ENCODE measurements around the gene SMPD1. TPM values are rescaled to one million over a fixed set of nuclear protein-coding genes. Genes with fewer than 3 reads are reported as not detected.
A peak's percentile ranks its signal among the peaks of the same experiment; 100 is the strongest.
"Not testable (repeated sequence)": the region's sequence is repeated elsewhere in the genome, so short reads cannot be mapped to it uniquely, and the experiment has no call there.

The SMPD1 gene
- total RNA-seq, 4 donors from 2014 or later, result 19.2 to 56.1 (median 42.4) TPM

GRCh38 chr11:6391537-6392134 lies 1.4 kb downstream of the SMPD1 start:
- in situ Hi-C loops (cut with MboI; ENCODE audit: low sequenced_read_pairs in 4 of 4), result no loop called here
- no peak for DNase-seq
- H3K27me3 ChIP-seq, result no peaks in the 10 kb centered on the region
- TF ChIP-seq POLR2A (IDR thresholded peaks at IDR 0.05) (no peak), CTCF (IDR thresholded peaks at IDR 0.05 in 4 of 5, conservative IDR thresholded peaks at IDR 0.05 in 1 of 5) (no peak)
- H3K4me3 ChIP-seq, result peak overlapping the region in 2 of 4 donors; percentile 91 to 92
- H3K9me3 ChIP-seq, result no peaks in the 10 kb centered on the region
- no peak for ATAC-seq
- peak overlapping the region; percentile 90 to 97 (median 92) for H3K27ac ChIP-seq
- H3K36me3 ChIP-seq, result peaks cover 0 to 33% of the 10 kb centered on the region in 2 donors
- peaks cover 16 to 17% of the 10 kb centered on the region in 2 donors for H3K4me1 ChIP-seq
- intact Hi-C loops (cut with DNase I; ENCODE audit: low total_unique reads), result loop anchor here (2.0 to 10.0 kb wide), 4 partner anchors 81 to 603 kb away; partner anchors contain the start of genes ILK, RRP8, TPP1 and TRIM3

DNA sequence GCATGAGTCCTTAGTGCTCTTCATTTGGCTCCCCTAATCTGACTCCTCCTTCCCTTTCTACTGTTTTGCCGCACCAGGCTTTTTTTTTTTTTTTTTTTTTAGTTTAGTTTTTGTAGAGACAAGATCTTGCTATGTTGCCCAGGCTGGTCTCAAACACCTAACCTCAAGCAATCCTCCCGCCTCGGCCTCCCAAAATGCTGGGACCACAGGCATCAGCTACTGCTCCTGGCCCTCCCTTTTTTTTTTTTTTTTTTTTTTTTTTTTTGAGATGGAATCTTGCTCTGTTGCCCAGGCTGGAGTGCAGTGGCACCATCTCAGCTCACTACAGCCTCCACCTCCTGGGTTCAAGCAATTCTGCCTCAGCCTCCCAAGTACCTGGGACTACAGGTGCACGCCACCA lies 2.0 kb downstream of the SMPD1 start:
- in situ Hi-C loops (cut with MboI; ENCODE audit: low sequenced_read_pairs in 4 of 4); H3K9me3 ChIP-seq; H3K4me3 ChIP-seq; DNase-seq; H3K27me3 ChIP-seq; ATAC-seq: not testable (repeated sequence)
- intact Hi-C loops (cut with DNase I; ENCODE audit: low total_unique reads), result loop anchor here (5.0 to 10.0 kb wide), 3 partner anchors 210 to 603 kb away; partner anchors contain the start of genes ILK, RRP8 and TPP1
- Histone ChIP-seq H3K27ac (peak overlapping the region in 3 of 4 donors; percentile 90 to 97 (median 91)), H3K36me3 (peaks cover 0 to 33% of the 10 kb centered on the region in 2 donors), H3K4me1 (peaks cover 16 to 17% of the 10 kb centered on the region in 2 donors)

GRCh38 chr11:6393989-6394670 lies 3.9 kb downstream of the SMPD1 start:
- ATAC-seq (no peak), DNase-seq (no peak)
- in situ Hi-C loops (cut with MboI; ENCODE audit: low sequenced_read_pairs in 4 of 4) (no loop called here), intact Hi-C loops (cut with DNase I; ENCODE audit: low total_unique reads) (loop anchor here (5.0 to 10.0 kb wide), 3 partner anchors 208 to 601 kb away; partner anchors contain the start of genes ILK, RRP8 and TPP1)
- Histone ChIP-seq H3K36me3 (peaks cover 0 to 33% of the 10 kb centered on the region in 2 donors), H3K9me3 (no peaks in the 10 kb centered on the region), H3K27ac (peak overlapping the region in 1 of 4 donors; percentile 91), H3K27me3 (no peaks in the 10 kb centered on the region), H3K4me3 (no peak overlapping the region), H3K4me1 (peaks cover 14 to 17% of the 10 kb centered on the region in 2 donors)
- TF ChIP-seq CTCF (IDR thresholded peaks at IDR 0.05 in 4 of 5, conservative IDR thresholded peaks at IDR 0.05 in 1 of 5), result no peak
- TF ChIP-seq POLR2A (IDR thresholded peaks at IDR 0.05), result no peak

DNA sequence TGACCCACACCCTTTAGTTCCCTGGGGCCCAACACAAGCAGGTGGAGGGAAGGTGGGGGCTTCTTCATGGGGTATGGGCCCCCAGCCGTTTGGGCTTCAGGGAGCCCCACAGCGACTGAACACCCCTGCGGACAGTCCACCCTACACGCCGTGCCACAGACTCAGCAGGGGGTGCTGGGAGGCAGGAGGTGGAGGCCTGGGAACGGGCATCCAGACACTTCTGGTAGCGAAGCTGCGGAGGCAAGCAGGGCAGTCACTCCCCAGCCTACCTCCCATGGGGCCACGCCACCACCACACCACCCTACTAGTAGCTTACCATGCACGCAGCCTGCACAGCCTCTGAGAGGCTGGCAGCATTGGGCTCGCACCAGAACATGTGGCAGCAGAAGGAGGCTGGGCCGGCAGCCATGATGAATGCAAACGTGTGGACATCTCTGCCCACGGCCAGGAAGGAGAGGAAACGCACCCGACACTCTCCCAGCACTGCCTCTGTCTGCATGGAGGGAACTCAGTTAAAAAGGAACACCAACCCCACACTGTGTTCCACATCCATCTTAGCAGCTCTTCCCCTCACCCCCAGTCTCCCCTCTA lies 5.3 kb downstream of the SMPD1 start:
- no peak overlapping the region for H3K4me3 ChIP-seq
- in situ Hi-C loops (cut with MboI; ENCODE audit: low sequenced_read_pairs in 4 of 4) (no loop called here), intact Hi-C loops (cut with DNase I; ENCODE audit: low total_unique reads) (loop anchor here (10.0 kb wide), 1 partner anchor 599 kb away; no protein-coding TSS in a partner anchor)
- H3K4me1 ChIP-seq, result peaks cover 8 to 17% of the 10 kb centered on the region in 2 donors
- no peak for ATAC-seq
- H3K27me3 ChIP-seq, result no peaks in the 10 kb centered on the region
- peaks cover 0 to 36% of the 10 kb centered on the region in 2 donors for H3K36me3 ChIP-seq
- DNase-seq, result no peak
- no peaks in the 10 kb centered on the region for H3K9me3 ChIP-seq
- peak overlapping the region in 1 of 4 donors; percentile 28 for H3K27ac ChIP-seq
- TF ChIP-seq POLR2A (IDR thresholded peaks at IDR 0.05), result no peak
- no peak for TF ChIP-seq CTCF (IDR thresholded peaks at IDR 0.05 in 4 of 5, conservative IDR thresholded peaks at IDR 0.05 in 1 of 5)

DNA sequence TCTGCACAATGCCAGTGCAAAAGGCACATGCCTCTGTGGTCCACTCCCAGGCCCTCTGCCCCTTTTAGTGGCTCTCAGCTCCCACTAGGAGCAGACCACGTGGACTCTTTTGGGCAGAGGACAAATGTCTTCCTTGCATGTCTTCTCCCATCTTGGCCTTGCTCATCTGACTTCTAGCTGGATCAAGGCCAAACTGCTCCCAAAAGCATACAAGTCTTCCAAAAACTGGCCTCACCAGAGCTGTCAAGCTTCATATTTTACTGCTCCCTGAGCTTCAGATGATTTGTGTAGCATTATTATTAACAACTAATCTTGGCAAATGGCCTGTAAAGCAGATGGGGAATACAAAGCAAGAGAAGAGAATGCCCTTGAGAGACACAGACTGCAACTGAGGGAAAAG lies 6.9 kb downstream of the SMPD1 start:
- in situ Hi-C loops (cut with MboI; ENCODE audit: low sequenced_read_pairs in 4 of 4), result no loop called here
- no peak for ATAC-seq
- H3K9me3 ChIP-seq, result no peaks in the 10 kb centered on the region
- H3K27me3 ChIP-seq, result no peaks in the 10 kb centered on the region
- peaks cover 0 to 3% of the 10 kb centered on the region in 2 donors for H3K4me1 ChIP-seq
- TF ChIP-seq POLR2A (IDR thresholded peaks at IDR 0.05), result no peak
- no peak for TF ChIP-seq CTCF (IDR thresholded peaks at IDR 0.05 in 4 of 5, conservative IDR thresholded peaks at IDR 0.05 in 1 of 5)
- intact Hi-C loops (cut with DNase I; ENCODE audit: low total_unique reads), result loop anchor here (10.0 kb wide), 1 partner anchor 598 kb away; no protein-coding TSS in a partner anchor
- no peak overlapping the region for H3K4me3 ChIP-seq
- peaks cover 0 to 43% of the 10 kb centered on the region in 2 donors for H3K36me3 ChIP-seq
- no peak overlapping the region for H3K27ac ChIP-seq
- DNase-seq, result no peak
